Testis (tissue), 5 donors: Measurements from ENCODE around the gene CCDC66. TPM values are rescaled to one million over a fixed set of nuclear protein-coding genes. Genes with fewer than 3 reads are reported as not detected.

Source experiments
- DNase-seq: peaks from one replicate; pipeline ENCODE4 v3.0.0-alpha.2; 2019
- H3K27ac ChIP-seq, 2 donors: fragments of 200-600 bp; sonication (generic); one replicate each; pipeline ENCODE4 v1.5.1; 2019
- H3K27me3 ChIP-seq: fragments of 200-600 bp; sonication (generic); one replicate; pipeline ENCODE4 v1.5.1; 2019
- H3K36me3 ChIP-seq: fragments of 200-600 bp; sonication (generic); one replicate; pipeline ENCODE4 v1.5.1; 2017; ENCODE audit warnings: low read depth; ENCODE audit errors: missing control alignments
- H3K4me1 ChIP-seq: fragments of 200-600 bp; sonication (generic); one replicate; pipeline ENCODE4 v1.5.1; 2019
- H3K4me3 ChIP-seq, 2 donors: fragments of 200-600 bp; sonication (generic); one replicate each; pipeline ENCODE4 v1.5.1; 2017 to 2019
- H3K9me3 ChIP-seq: fragments of 200-600 bp; sonication (generic); one replicate; pipeline ENCODE4 v1.5.1; 2017
- POLR2A ChIP-seq: fragments of 450-650 bp; IDR thresholded peaks from one replicate; pipeline ENCODE4 v1.6.1; 2017; ENCODE audit warnings: antibody characterized with exemption, mild to moderate bottlenecking, moderate library complexity
- WGBS, 2 donors: methylation state at CpG; one replicate each; pipeline ENCODE4 v1.1.5; 2018; 5-methylcytosine and 5-hydroxymethylcytosine counted together
- intact Hi-C: fragments of 100-400 bp; cut with DNase I; formaldehyde crosslinking; loops from one replicate; pipeline ENCODE4 v1.15.1; 2023; ENCODE audit warnings: low total_unique reads
- long read RNA-seq, 2 donors: transcript quantifications; one replicate each; lab custom pipeline, GENCODE V29; 2026
- polyA plus RNA-seq: library from polyadenylated mRNA; stranded (reverse); fragments of 350-450 nt; fragmentation: Illumina TruSeq; extraction: RNeasy Lipid Tissue Mini Kit (QIAGEN cat#74804); gene quantifications from one replicate; pipeline ENCODE4 v1.2.3, GENCODE V29; 2014; ENCODE audit warnings: low read depth, low replicate concordance; ENCODE audit not compliant: insufficient read depth
- total RNA-seq, 2 donors: library from RNA; depleted of rRNA; stranded (reverse); fragments of >200 nt; gene quantifications; one replicate each; pipeline ENCODE4 v1.2.3, GENCODE V29; 2016
- TF ChIP-seq, protein P1 (sequence below), 3 experiments: fragments of 450-650 bp in 2 of 3; fragments of 200-600 bp in 1 of 3; sonication (generic) in 1 of 3; IDR thresholded peaks; one replicate each; pipeline ENCODE4 v1.5.1; 2016 to 2019; ENCODE audit warnings: antibody characterized with exemption in 3 of 3, mild to moderate bottlenecking in 2 of 3, moderate library complexity in 1 of 3

The CCDC66 gene
- total RNA-seq (10 to 100 TPM; 37.3 to 69.0 TPM), polyA plus RNA-seq (16.6 TPM)
- long read RNA-seq, donor 1, partial matches to known transcripts, result 27 of 30 reads
- long read RNA-seq, donor 1, other reads (novel, unspliced or antisense), result 0 of 30 reads
- long read RNA-seq, donor 2, partial matches to known transcripts, result 0 of 1 reads
- long read RNA-seq, donor 2, other reads (novel, unspliced or antisense), result 0 of 1 reads

- Histone ChIP-seq H3K4me1 (no peaks in the 10 kb centered on the region), H3K27me3 (no peaks in the 10 kb centered on the region), H3K9me3 (no peaks in the 10 kb centered on the region), H3K4me3 (peak within 1 kb of the TSS; percentile 79 to 88), H3K27ac (peak within 1 kb of the TSS; percentile 84 to 88), H3K36me3 (no peaks in the 10 kb centered on the region)
- intact Hi-C loops, result no loop called here
- 1% methylated on average over 21 to 53 of the region's 54 CpGs for WGBS, 2 donors
- TF ChIP-seq, protein P1, sequence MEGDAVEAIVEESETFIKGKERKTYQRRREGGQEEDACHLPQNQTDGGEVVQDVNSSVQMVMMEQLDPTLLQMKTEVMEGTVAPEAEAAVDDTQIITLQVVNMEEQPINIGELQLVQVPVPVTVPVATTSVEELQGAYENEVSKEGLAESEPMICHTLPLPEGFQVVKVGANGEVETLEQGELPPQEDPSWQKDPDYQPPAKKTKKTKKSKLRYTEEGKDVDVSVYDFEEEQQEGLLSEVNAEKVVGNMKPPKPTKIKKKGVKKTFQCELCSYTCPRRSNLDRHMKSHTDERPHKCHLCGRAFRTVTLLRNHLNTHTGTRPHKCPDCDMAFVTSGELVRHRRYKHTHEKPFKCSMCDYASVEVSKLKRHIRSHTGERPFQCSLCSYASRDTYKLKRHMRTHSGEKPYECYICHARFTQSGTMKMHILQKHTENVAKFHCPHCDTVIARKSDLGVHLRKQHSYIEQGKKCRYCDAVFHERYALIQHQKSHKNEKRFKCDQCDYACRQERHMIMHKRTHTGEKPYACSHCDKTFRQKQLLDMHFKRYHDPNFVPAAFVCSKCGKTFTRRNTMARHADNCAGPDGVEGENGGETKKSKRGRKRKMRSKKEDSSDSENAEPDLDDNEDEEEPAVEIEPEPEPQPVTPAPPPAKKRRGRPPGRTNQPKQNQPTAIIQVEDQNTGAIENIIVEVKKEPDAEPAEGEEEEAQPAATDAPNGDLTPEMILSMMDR (IDR thresholded peaks at IDR 0.05), result peak; percentile 32 to 61 (median 61)
- TF ChIP-seq POLR2A, result peak; percentile 52
- DNase-seq, result peak; percentile 97
Measured at GRCh38 chr3:56556908-56557830, at the start of gene CCDC66. CCDC66 (plus strand) TSS chr3:56557175; CDS start chr3:56557243, 68 bp downstream.

GRCh38 chr3:56519641-56520040 is 37.3 kb upstream of the CCDC66 start:
- Histone ChIP-seq H3K4me3 (no peak overlapping the region), H3K27me3 (no peaks in the 10 kb centered on the region), H3K36me3 (no peaks in the 10 kb centered on the region), H3K27ac (no peak overlapping the region), H3K9me3 (no peaks in the 10 kb centered on the region), H3K4me1 (no peaks in the 10 kb centered on the region)
- intact Hi-C loops, result no loop called here
- no peak for DNase-seq
- 61 to 70% methylated on average over 1 of the region's 1 CpG for WGBS, 2 donors
- no peak for TF ChIP-seq POLR2A
- TF ChIP-seq, protein P1 (IDR thresholded peaks at IDR 0.05), result no peak

DNA sequence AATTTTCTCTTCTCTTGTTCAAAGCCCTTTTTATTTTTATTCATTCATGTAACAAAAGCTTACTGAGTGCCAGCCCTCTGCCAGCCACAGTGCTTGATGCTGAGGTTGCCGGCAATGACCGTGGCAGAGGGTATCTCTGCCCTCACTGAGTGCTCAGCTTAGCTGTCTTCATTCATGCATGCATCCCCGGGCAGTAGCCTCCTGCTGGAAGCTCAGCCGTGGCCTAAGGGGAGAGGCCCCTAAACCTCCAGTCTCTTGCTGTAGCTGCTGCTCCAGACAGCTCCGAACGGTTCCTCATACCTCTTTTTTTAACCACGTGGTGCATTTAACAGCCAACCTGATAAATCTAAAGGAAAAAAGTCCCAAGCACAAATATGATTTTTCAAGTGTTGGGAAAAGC is 34.6 kb upstream of the CCDC66 start:
- no peak for TF ChIP-seq POLR2A
- TF ChIP-seq, protein P1 (IDR thresholded peaks at IDR 0.05), result no peak
- no peaks in the 10 kb centered on the region for H3K27me3 ChIP-seq
- no peak overlapping the region for H3K4me3 ChIP-seq
- H3K4me1 ChIP-seq, result no peaks in the 10 kb centered on the region
- H3K36me3 ChIP-seq, result no peaks in the 10 kb centered on the region
- no peak for DNase-seq
- intact Hi-C loops, result no loop called here
- no peaks in the 10 kb centered on the region for H3K9me3 ChIP-seq
- H3K27ac ChIP-seq, result no peak overlapping the region
- 50 to 63% methylated on average over 7 of the region's 7 CpGs for WGBS, 2 donors

DNA sequence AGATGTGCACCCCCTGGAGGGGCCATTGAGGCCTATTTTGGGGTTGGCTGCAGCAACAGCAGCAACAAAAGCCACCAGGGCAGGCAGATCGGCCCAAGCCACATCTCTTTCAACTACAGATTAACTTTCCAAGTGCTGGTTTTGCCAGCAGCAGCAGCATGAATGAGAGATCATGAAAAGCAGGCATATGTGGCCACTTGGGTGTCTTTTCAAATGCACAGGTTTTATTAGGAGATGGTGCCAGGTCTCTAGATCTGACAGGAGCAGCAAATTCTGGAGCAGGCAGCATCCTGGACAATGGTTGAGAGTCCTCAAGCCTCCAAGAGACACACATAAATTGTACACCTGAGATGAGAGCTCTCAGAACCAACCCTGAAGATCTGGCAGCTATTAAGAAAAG is 31.7 kb upstream of the CCDC66 start:
- WGBS, 2 donors, result 56 to 60% methylated on average over 1 of the region's 1 CpG
- TF ChIP-seq, protein P1 (IDR thresholded peaks at IDR 0.05), result no peak
- no peak for TF ChIP-seq POLR2A
- Histone ChIP-seq H3K36me3 (no peaks in the 10 kb centered on the region), H3K9me3 (no peaks in the 10 kb centered on the region), H3K4me3 (no peak overlapping the region), H3K4me1 (no peaks in the 10 kb centered on the region), H3K27me3 (no peaks in the 10 kb centered on the region), H3K27ac (no peak overlapping the region)
- no peak for DNase-seq
- intact Hi-C loops, result no loop called here
